Thoracic aorta (tissue), 2 donors: ENCODE data around the gene UBE2B. TPM values are rescaled to one million over a fixed set of nuclear protein-coding genes. Genes with fewer than 3 reads are reported as not detected.
A peak's percentile ranks its signal among the peaks of the same experiment; 100 is the strongest.

Source experiments
- ATAC-seq: fragments of 150-250 bp; one replicate; pipeline ENCODE4 v1.8.0; 2017; ENCODE audit warnings: low read depth; ENCODE audit not compliant: insufficient number of reproducible peaks, low FRiP score
- DNase-seq: peaks from one replicate; pipeline ENCODE4 v3.0.0-alpha.2; 2020; ENCODE audit warnings: low spot score
- H3K27ac ChIP-seq, 2 donors: fragments of 200-600 bp; sonication (generic); 1 replicate in 1 of 2; 2 replicates in 1 of 2; pipeline ENCODE4 v1.5.1; 2016; ENCODE audit warnings: mild to moderate bottlenecking in 2 of 2, moderate library complexity in 2 of 2
- H3K27me3 ChIP-seq: fragments of 200-600 bp; sonication (generic); replicated peaks from 2 replicates; pipeline ENCODE4 v1.6.0; 2016; ENCODE audit warnings: mild to moderate bottlenecking; ENCODE audit not compliant: insufficient read depth
- H3K36me3 ChIP-seq: fragments of 200-600 bp; sonication (generic); one replicate; pipeline ENCODE4 v1.5.1; 2016
- H3K4me1 ChIP-seq, 2 donors: fragments of 200-600 bp; sonication (generic); 1 replicate in 1 of 2; 2 replicates in 1 of 2; pipeline versions ENCODE4 v1.5.1 to v1.6.0; 2016; ENCODE audit warnings: low read depth in 2 of 2, mild to moderate bottlenecking in 1 of 2; ENCODE audit not compliant: control insufficient read depth in 1 of 2
- H3K4me3 ChIP-seq: fragments of 200-600 bp; sonication (generic); 2 replicates; pipeline ENCODE4 v1.5.1; 2016; ENCODE audit warnings: mild to moderate bottlenecking
- H3K9me3 ChIP-seq: fragments of 200-600 bp; sonication (generic); 2 replicates; pipeline ENCODE4 v1.5.1; 2016
- total RNA-seq, 2 donors: library from RNA; depleted of rRNA; stranded (reverse); fragments of >200 nt; gene quantifications; one replicate each; pipeline versions ENCODE4 v1.1.0 to v1.2.3, GENCODE V29; 2016
- TF ChIP-seq, protein P1 (sequence below): fragments of 200-600 bp; sonication (generic); IDR thresholded peaks from one replicate; pipeline ENCODE4 v1.5.1; 2019; ENCODE audit warnings: antibody characterized with exemption

Gene UBE2B
- total RNA-seq, 2 donors from 2014 or later = 21.1 to 82.1 TPM

DNA sequence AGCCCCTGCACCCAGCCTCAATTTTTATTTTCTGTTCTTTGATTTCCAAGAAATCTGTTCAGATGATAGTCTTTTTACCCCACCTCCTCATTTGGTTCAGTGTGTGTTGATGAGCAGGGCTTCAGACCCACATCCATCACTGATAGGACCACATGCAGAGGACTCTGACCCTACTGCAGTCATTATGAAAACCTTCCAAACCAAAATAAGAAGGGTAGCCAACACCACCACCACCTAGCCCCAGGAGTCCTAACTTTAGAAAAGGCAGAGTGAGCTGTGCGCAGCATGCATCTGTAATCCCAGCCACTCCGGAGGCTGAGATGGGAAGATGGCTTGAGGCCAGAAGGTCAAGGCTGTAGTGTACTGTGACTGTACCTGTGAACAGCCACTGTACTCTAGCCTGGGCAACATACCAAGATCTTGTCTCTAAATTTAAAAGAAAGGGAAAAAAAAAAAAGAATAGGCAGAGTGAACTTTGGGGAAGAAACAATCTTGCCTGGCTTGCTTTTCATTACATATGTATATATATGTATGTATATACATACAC, 27.3 kb downstream of the UBE2B start:
- TF ChIP-seq, protein P1, sequence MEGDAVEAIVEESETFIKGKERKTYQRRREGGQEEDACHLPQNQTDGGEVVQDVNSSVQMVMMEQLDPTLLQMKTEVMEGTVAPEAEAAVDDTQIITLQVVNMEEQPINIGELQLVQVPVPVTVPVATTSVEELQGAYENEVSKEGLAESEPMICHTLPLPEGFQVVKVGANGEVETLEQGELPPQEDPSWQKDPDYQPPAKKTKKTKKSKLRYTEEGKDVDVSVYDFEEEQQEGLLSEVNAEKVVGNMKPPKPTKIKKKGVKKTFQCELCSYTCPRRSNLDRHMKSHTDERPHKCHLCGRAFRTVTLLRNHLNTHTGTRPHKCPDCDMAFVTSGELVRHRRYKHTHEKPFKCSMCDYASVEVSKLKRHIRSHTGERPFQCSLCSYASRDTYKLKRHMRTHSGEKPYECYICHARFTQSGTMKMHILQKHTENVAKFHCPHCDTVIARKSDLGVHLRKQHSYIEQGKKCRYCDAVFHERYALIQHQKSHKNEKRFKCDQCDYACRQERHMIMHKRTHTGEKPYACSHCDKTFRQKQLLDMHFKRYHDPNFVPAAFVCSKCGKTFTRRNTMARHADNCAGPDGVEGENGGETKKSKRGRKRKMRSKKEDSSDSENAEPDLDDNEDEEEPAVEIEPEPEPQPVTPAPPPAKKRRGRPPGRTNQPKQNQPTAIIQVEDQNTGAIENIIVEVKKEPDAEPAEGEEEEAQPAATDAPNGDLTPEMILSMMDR = no peak
- Histone ChIP-seq H3K27ac (no peak overlapping the region), H3K4me3 (no peak overlapping the region), H3K4me1 (no peaks in the 10 kb centered on the region), H3K9me3 (no peaks in the 10 kb centered on the region), H3K27me3 (no peaks in the 10 kb centered on the region), H3K36me3 (peaks cover 20% of the 10 kb centered on the region)
- DNase-seq (no peak), ATAC-seq (no peak)

DNA sequence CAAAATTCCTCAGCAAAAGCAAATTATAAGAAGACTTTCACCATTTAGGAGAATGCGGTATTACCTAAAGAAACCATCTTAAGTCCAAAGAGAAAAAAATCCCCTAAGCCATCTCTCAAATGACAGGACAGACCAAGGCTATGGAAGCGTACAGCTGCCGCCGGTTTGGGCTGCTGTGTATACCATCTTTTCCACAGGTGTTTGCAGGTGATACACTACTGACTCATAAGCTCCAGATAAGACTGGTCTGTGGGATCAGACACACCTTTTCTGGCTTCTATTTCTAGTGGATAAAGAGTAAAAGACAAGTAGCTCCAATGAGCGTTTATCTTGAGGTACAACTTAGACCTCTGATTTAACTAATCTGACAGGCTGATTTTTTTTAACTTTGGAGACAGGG, 32.6 kb downstream of the UBE2B start:
- H3K27ac ChIP-seq = no peak overlapping the region
- TF ChIP-seq, protein P1 = no peak
- H3K4me3 ChIP-seq = no peak overlapping the region
- DNase-seq (no peak), ATAC-seq (no peak)
- H3K9me3 ChIP-seq = no peaks in the 10 kb centered on the region
- peaks cover 9% of the 10 kb centered on the region for H3K36me3 ChIP-seq
- H3K4me1 ChIP-seq = no peaks in the 10 kb centered on the region
- no peaks in the 10 kb centered on the region for H3K27me3 ChIP-seq

DNA sequence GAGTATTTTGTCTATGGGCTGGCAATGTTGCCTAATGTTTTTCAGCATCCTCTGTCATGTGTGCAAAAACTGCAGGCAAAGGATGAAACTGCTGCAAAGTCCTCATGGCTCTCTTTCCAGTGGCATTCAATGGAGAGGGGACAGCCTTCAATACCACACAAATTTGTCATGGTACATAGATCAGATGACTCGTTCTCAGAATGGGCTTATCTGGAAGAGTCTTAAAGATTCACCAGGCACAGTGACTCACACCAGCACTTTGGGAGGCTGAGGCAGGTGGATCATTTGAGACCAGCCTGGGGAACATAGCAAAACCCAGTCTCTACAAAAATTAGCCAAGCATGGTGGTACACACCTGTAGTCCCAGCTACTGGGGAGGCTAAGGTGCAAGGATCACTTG, 35.0 kb downstream of the UBE2B start:
- no peaks in the 10 kb centered on the region for H3K27me3 ChIP-seq
- H3K9me3 ChIP-seq = no peaks in the 10 kb centered on the region
- H3K27ac ChIP-seq = no peak overlapping the region
- TF ChIP-seq, protein P1 = no peak
- DNase-seq (no peak), ATAC-seq (no peak)
- H3K4me3 ChIP-seq = no peak overlapping the region
- peaks cover 3 to 13% of the 10 kb centered on the region in 2 donors for H3K4me1 ChIP-seq
- peaks cover 6% of the 10 kb centered on the region for H3K36me3 ChIP-seq

DNA sequence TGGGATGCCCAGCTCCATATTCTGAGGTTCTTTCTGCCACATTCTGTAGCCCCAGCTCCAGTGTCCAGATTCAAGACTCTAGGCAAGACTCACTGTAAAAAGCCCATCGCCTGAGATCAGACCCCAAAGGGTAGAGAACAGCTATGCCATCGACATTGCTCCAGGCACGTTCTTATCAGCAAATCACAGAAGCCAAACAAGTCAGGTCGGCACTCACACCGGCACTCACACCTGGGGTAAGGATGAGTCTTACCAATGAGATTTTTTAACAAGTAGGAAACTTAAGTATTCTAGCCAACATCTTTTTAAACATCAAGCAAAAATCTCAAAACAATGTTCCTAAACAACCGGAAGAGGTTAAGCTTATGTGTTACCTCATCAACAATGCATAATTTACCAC, 38.0 kb downstream of the UBE2B start:
- no peak overlapping the region for H3K27ac ChIP-seq
- TF ChIP-seq, protein P1 = no peak

DNA sequence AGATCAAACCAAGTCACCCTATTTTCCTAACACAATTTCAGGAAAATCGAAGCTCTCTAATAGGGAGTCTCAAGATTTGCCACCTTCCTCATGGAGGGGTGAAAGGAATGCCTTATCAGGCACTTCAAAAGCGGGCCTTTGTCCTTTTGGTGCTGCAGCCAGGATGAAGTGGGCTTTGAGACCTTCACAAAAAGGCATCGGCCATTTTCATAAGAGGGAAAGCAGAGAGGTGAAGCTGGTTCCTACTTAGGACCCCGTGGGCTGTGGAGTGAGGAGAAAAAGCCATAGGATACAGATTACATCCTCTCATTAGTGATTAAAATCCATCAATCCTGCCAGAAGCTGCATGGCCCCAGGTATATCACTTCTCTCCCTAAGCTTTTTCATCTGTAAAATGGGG, 39.5 kb downstream of the UBE2B start:
- TF ChIP-seq, protein P1 = no peak
- peaks cover 6% of the 10 kb centered on the region for H3K36me3 ChIP-seq
- H3K4me3 ChIP-seq = peak overlapping the region; percentile 91
- H3K9me3 ChIP-seq = no peaks in the 10 kb centered on the region
- no peak overlapping the region for H3K27ac ChIP-seq
- H3K27me3 ChIP-seq = no peaks in the 10 kb centered on the region
- ATAC-seq (no peak), DNase-seq (no peak)
- H3K4me1 ChIP-seq = peaks cover 9 to 23% of the 10 kb centered on the region in 2 donors

More for the DNA sequence above, 38.0 kb downstream of the UBE2B start:
- ATAC-seq (no peak), DNase-seq (no peak)
- H3K9me3 ChIP-seq = no peaks in the 10 kb centered on the region
- peaks cover 9 to 23% of the 10 kb centered on the region in 2 donors for H3K4me1 ChIP-seq
- no peak overlapping the region for H3K4me3 ChIP-seq
- H3K36me3 ChIP-seq = peaks cover 6% of the 10 kb centered on the region
- H3K27me3 ChIP-seq = no peaks in the 10 kb centered on the region
